GM18873 (cell line): ENCODE measurements around the gene CCDC186.

Source experiments
- ATAC-seq: cut with Tn5 transposase; IDR thresholded peaks from one replicate; pipeline ENCODE4 v1.9.1; 2021; ENCODE audit warnings: mild to moderate bottlenecking, moderate library complexity, moderate number of reproducible peaks; ENCODE audit not compliant: unreplicated experiment, low FRiP score

CCDC186 gene

GRCh38 chr10:114117728-114118127 is 56.3 kb downstream of the CCDC186 start:
- ATAC-seq, result no peak

DNA sequence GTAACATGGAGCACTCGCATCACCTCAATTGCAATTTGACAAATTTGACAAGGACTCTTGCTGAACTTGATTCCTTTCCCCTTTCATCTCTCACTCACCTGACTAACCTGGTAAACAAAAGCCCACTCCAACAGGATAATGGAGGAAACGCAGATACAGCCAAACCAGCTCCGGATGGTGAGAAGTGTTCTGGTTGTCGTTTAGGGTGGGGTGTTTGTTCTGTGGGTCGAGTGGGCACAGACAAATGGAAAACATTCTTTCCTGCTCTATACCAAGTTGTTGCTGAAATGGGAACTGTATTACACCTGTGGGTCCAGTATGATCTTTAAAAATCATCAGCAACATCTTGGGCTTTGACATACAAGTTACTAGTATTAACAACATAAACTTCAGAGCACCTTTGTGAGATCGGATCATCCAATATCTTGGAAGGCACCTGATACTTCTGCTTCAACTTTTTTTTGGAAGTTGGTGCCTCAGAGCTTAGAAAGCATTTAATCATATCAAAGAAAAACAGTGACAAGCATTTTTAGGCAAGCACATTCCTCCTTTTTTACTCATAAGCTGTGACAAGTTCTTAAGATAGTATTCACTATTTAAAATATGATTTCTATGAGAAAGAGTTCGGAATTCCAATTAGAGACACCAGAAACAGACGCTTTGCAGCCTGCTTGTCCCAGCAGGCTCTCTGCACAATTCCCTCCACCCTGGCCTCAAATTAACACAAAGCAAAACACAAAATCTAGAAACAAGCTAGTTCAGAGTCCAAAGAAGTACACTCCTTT is 58.1 kb downstream of the CCDC186 start:
- no peak for ATAC-seq

- ATAC-seq, result no peak
These were observed 63.6 kb downstream of the CCDC186 start for GRCh38 chr10:114110174-114110972.

DNA sequence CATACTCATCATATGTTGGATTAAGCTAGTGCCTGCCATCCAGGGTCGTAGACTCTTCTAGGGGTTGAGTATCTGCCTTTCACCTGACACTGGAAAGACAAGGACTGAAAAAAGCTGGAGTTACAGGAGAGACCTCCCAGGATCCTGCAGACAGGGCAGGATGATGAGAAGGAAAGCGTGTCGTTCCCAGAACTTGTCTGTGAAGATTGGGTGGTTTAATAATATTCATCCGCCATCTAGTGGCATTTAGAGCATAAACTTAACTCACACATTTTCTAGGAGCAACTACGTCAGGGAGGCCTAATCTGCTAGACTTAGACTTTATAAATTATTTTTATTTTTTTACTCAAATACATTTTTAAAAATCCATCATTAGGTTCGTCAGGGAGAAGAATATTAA is 70.7 kb downstream of the CCDC186 start:
- ATAC-seq, result peak; percentile 51

GRCh38 chr10:114102256-114102655 is 71.7 kb downstream of the CCDC186 start:
- no peak for ATAC-seq

DNA sequence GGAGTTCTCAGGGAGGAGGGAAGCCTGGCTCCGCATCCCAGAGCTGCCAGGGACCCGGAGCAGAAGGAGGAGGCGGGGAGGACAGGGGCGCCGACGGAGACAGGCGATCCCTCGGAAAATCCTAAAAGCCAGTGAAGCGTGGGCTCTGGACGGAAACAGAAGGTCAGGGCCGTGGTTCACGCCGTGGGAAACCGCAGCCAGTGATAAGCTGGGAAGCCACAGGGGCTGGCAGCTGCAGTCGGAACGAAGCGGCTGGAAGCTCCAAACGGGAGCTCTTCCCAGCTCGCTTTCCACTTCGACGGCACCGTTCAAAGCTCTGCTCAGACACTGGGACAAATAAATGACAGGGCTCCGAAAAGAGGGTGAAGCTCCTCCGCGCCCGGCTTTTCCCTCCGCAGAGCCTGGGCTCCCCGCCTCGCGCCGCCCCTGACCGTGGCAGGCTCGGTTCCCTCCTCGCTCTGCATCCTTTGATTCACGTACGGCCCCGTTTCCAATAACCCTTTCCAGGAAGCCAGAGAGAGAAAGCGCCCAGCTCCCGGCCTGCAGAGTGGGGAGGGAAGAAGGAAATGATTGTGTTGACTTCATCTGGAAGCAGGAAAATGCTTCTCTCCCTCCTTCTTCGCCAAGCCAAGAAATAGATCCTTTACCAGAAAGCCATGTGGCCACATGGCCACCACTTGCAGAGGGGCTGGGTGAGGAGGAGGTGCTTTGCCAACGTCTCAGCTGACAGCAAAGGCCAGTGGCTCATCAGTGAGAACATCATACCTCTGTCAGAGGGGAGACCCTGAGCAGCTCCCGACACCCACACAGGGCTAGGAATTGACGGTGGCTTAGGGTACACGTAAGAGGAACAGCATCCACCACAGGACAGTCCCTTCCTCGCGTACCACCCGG is 72.9 kb downstream of the CCDC186 start:
- no peak for ATAC-seq

GRCh38 chr10:114096864-114097263 is 77.1 kb downstream of the CCDC186 start:
- ATAC-seq, result no peak

DNA sequence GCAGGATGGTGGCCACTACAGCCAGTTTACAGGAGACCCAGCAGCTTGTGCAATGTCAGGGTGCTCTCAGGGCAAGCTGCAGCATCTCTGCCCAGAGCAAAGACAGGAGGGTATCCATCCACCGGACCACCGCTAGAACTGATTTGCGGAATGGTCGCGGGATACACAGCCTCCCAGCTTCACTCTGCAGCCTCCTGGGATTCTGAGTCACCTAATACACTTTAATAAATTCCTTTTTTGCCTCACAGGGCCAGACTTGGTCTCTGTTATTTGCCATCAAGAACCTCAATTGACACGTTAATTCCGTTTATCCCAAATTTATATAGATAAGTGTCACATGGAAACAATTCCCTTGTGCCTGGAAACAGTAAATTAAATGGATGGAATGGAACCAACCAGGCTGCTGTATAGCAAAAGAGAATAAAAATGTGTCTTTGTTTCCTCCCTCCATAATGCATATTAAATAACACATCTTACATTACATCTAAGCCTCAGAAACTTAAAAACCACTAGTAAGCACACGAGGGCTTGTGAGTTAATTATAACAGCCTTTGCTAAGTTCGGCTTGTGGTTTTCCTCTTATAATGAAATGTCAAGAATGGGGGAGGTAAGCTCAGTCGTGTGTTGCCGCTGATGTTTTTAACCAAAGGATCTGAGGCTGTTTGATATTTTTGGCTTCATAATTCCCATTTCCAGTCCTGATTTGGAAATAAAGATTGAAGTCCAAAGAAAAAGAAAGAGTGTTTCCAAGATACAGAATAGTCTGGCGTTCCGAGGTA is 78.3 kb downstream of the CCDC186 start:
- no peak for ATAC-seq

DNA sequence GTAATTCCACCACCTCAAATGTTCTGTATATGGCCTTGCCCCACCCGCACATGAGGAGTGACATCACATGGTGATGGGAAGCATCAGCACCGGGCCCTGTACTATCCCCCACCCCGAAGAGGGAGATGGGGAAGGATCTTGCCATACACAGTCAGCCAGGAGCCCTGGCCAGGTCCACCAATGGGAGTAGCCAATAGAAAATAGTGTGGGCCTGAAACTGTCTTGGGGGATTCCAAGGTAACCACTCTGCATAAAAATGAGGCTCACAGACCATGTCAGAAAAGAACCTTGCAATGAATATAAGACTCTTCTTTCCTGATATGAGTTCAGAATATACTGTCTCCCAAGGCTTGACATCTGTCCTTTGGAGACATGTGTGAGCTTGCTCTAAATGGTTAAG is 79.2 kb downstream of the CCDC186 start:
- ATAC-seq, result peak; percentile 60

DNA sequence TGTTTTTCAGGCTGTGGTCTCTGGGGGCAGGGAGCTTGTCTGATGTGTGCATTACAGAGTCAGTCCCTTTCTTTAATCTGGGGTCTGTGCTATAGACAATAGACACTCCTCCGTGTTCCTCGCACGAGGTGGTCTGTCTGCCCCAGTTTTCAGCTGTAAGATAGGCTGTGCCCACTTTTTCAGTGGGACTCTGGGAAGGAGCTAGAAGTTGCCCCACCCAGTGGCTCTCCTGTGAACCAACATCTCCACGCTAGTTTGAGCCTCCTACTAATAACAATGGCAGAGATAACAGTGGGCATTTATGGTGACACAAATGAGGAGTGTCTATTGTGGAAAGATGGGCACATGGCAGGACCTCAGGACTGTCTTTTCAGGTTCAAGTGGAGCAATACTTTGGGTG is 86.3 kb downstream of the CCDC186 start:
- ATAC-seq, result no peak

DNA sequence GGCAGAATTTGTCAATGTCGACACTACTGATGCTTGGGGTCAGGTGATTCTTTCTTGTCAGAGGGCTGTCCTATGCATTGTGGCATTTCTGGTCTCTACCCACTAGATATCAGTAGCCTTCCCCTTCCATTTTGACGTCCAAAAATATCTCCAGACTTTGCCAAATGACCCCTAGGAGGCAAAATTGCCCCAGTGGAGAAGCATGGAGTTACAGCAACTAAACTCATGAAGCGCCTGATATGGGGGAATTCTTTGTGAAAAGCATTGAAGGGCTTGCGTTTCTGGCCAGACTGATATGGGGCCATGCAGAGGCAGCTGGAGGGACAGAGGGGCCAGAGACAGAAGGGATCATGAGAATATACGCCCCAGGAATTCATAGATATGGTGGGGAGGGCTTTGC is 86.7 kb downstream of the CCDC186 start:
- ATAC-seq, result no peak

- no peak for ATAC-seq
These were observed 89.8 kb downstream of the CCDC186 start for GRCh38 chr10:114084215-114084614.

DNA sequence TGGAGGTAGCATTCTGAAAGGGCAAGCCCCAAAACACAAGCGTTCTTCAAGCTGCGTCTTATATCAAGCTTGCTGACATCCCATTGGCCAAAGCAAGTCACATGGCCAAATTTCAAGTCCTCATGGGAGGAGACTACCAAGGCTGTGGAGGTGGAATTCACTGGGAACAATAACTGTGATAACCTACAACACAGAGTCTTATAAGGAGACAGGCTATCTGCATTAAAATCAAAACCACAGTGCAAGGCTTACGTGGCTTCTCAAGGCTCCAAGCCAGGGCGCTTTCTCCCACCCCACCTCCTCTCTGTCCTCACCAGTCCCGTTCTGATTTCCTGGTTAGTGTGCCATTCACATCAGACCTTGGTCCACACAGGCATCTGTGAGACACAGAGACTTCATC is 91.0 kb downstream of the CCDC186 start:
- ATAC-seq, result no peak

DNA sequence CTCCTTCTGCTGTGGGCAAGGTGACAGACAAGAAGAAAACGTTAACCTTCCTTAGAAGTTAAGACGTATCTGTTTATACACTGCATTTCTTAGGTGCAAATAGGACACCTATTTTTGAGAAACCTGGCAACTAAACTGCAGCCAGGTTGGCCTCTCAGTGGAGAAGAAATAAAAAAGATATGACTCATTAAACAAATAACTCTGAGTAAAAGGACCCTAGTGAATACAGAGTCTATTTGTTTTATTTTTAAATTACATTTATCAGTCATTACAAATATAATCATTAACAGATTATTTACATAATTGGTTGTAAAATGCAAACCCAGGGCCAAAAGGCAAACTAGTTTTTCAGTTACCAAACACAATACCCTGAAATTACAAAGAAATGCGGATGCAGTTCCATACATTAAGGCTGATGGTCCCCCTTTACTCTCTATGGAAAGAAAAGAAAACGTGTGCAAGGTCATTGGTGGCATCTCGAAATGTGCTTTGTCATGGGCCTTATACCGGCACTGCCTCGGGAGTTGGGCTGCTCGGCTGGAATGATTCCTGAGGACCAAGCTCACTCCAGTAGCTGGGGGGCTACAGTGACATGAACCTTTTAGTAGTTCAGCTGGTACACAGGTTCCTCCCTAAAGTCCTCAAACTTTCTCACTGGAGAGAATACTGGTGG is 92.0 kb downstream of the CCDC186 start:
- ATAC-seq, result no peak

- ATAC-seq, result no peak
These were observed 94.6 kb downstream of the CCDC186 start for GRCh38 chr10:114079421-114079820.

GRCh38 chr10:114078346-114078745 is 95.7 kb downstream of the CCDC186 start:
- no peak for ATAC-seq

- no peak for ATAC-seq
These were observed 96.2 kb downstream of the CCDC186 start for GRCh38 chr10:114077815-114078219.

DNA sequence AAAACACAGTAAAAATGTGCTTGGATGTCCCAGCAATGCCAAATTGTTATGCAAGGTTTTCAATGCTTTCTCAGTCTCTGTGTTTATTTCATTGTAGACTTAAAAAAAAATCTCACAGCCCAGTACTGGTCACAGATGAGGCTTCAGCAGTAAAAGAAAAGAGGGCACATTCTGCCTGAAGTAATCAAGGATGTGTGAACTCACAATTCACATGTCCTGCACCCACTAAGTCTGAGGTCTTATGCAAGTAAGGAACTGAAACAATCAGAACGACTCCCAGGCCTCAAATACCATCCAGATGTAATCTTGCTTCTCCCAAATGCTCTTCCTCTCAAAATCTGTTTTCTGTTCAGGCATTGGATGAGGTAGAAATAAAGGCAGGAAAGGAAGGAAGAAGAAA is 96.7 kb downstream of the CCDC186 start:
- ATAC-seq, result no peak

GRCh38 chr10:114075093-114075492 is 98.9 kb downstream of the CCDC186 start:
- no peak for ATAC-seq
